HFFc6 (cell line): ENCODE results near the gene LCE2A. TPM values are rescaled to one million over a fixed set of nuclear protein-coding genes. Genes with fewer than 3 reads are reported as not detected.
"Not testable (repeated sequence)": the region's sequence is repeated elsewhere in the genome, so short reads cannot be mapped to it uniquely, and the experiment has no call there.

ENCODE experiments used
- DNase-seq: peaks from one replicate; pipeline ENCODE4 v3.0.0-alpha.2; 2018
- H3K27ac Mint-ChIP-seq: 2 replicates; pipeline ENCODE4 v1.8.0; 2020; ENCODE audit warnings: mild to moderate bottlenecking, mixed read lengths
- H3K27me3 Mint-ChIP-seq: 2 replicates; pipeline ENCODE4 v1.8.0; 2021; ENCODE audit warnings: mild to moderate bottlenecking, moderate library complexity, mixed read lengths; ENCODE audit not compliant: insufficient read depth
- H3K36me3 Mint-ChIP-seq: 2 replicates; pipeline ENCODE4 v1.8.0; 2021; ENCODE audit warnings: low read depth, mixed read lengths
- H3K4me1 Mint-ChIP-seq: 2 replicates; pipeline ENCODE4 v1.8.0; 2020; ENCODE audit warnings: low read depth, mixed read lengths
- H3K4me3 Mint-ChIP-seq: 2 replicates; pipeline ENCODE4 v1.8.0; 2020; ENCODE audit warnings: mild to moderate bottlenecking, moderate library complexity, mixed read lengths
- H3K9me3 Mint-ChIP-seq: 2 replicates; pipeline ENCODE4 v1.8.0; 2020; ENCODE audit warnings: mild to moderate bottlenecking, mixed read lengths
- total RNA-seq, 6 experiments: library from RNA; stranded (reverse); fragmentation: NEBNext Ultra II Directional; extraction: Animal tissue kit (Norgen Biotek cat#: 25700); gene quantifications; 2 replicates in 1 of 6; 3 replicates in 5 of 6; pipeline ENCODE4 v1.2.3, GENCODE V29; 2021
- TF ChIP-seq, protein P1 (sequence below): fragments of 200-600 bp; sonication (generic); IDR thresholded peaks from 2 replicates; pipeline ENCODE4 v1.5.0; 2021; ENCODE audit warnings: antibody characterized with exemption, mild to moderate bottlenecking

LCE2A gene
- total RNA-seq, 6 experiments from 2014 or later = 2.1 to 21.0 (median 3.2) TPM

DNA sequence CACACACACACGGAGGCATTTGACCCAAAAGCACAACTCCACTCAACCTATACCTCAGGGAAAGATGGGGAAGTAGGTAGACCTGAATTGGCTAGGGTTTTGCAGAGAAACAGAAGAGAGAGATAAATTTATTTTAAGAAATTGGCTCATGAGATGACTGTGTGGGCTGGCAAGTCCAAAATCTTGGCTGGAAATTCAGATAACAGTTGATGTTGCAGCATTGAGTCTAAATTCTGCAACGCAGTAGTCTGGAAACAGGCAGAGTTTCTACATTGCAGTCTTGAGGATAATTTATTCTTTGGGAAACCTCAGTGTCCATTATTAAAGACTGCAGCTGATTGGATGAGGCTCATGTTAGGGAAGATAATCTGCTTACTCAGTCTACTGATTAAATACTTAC, 16.5 kb upstream of the LCE2A start:
- no peak overlapping the region for H3K27ac Mint-ChIP-seq
- peaks cover 10% of the 10 kb centered on the region for H3K9me3 Mint-ChIP-seq
- no peak overlapping the region for H3K4me3 Mint-ChIP-seq
- no peaks in the 10 kb centered on the region for H3K4me1 Mint-ChIP-seq
- H3K36me3 Mint-ChIP-seq = no peaks in the 10 kb centered on the region
- TF ChIP-seq, protein P1, sequence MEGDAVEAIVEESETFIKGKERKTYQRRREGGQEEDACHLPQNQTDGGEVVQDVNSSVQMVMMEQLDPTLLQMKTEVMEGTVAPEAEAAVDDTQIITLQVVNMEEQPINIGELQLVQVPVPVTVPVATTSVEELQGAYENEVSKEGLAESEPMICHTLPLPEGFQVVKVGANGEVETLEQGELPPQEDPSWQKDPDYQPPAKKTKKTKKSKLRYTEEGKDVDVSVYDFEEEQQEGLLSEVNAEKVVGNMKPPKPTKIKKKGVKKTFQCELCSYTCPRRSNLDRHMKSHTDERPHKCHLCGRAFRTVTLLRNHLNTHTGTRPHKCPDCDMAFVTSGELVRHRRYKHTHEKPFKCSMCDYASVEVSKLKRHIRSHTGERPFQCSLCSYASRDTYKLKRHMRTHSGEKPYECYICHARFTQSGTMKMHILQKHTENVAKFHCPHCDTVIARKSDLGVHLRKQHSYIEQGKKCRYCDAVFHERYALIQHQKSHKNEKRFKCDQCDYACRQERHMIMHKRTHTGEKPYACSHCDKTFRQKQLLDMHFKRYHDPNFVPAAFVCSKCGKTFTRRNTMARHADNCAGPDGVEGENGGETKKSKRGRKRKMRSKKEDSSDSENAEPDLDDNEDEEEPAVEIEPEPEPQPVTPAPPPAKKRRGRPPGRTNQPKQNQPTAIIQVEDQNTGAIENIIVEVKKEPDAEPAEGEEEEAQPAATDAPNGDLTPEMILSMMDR = no peak
- peaks cover 3% of the 10 kb centered on the region for H3K27me3 Mint-ChIP-seq
- DNase-seq = no peak

DNA sequence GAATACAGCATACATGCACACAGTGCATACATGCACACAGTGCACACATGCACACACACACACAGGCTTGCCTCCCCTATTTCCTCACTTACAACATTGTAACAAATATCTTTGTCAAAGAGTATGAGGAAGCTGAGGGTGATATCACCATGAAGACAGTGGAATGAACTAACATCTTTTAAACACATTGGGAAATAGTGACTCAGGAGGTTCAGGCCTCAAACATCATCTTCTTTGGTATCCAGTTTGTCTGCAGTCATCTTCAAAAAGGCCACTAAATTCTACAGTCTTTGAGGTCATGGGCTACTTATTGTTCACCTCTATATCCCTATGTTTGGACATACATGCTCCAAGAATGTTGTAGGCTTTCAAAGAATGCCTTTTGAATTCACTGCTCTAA, 14.3 kb upstream of the LCE2A start:
- Mint-ChIP-seq H3K27ac (no peak overlapping the region), H3K9me3 (peaks cover 11% of the 10 kb centered on the region), H3K4me1 (no peaks in the 10 kb centered on the region), H3K27me3 (peaks cover 4% of the 10 kb centered on the region), H3K36me3 (no peaks in the 10 kb centered on the region), H3K4me3 (no peak overlapping the region)
- no peak for DNase-seq
- TF ChIP-seq, protein P1 = no peak

DNA sequence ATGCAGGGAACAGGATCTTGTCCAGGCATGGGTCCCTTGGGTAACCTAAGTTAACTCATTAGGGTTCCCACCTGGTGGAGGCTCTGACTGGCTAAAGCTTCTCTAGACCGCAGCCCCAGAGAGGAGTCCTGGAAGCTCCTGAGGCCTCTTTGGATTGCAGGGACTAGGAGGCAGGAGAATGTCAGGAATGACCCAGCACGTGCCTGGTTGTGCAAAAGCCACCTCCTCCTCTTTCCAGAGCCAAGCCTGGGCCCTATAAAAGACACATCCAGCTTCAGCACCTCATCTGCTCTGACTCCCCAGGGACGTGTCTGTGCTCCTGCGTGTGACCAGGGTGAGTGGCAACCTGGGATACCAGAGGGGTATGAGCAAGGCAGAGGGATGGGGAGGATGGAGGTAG, 12.3 kb upstream of the LCE2A start, which contains the start of gene LCE2B:
LCE2B (plus strand) TSS at position 301 of the 400 bp plus-strand sequence. CDS start 721 bp downstream, outside the sequence.
- H3K27ac Mint-ChIP-seq, H3K4me3 Mint-ChIP-seq, H3K36me3 Mint-ChIP-seq, H3K27me3 Mint-ChIP-seq, DNase-seq, H3K4me1 Mint-ChIP-seq: not testable (repeated sequence)
- H3K9me3 Mint-ChIP-seq = peaks cover 18% of the 10 kb centered on the region

DNA sequence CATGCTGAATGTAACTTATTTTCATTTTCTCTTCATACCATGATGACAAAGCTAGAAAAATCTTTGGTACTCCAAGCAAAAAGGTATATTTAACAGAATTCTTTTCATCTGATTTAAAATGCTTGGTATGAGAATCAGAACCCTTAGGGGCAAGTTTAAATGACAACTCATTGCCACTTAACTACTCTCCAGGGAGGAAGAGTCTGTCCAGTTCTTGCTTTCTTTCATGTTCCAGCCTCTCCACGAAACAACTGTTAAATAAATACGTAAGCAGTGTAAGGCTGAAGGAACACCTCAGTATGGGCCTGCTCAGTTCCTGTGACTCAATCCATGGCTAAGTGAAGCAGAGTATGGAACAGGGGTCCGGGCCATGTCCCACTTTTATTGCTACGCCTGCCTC, 1.6 kb downstream of the LCE2A start:
- Mint-ChIP-seq H3K27me3 (no peaks in the 10 kb centered on the region), H3K27ac (peak overlapping the region; percentile 87; the same call in 1 of the 2 replicates), H3K4me1 (peaks cover 13% of the 10 kb centered on the region; the same call in 1 of the 2 replicates), H3K9me3 (peaks cover 8% of the 10 kb centered on the region), H3K36me3 (peaks cover 5% of the 10 kb centered on the region; the same call in 1 of the 2 replicates), H3K4me3 (peak overlapping the region; percentile 68; the same call in 1 of the 2 replicates)
- peak; percentile 48 for DNase-seq
- TF ChIP-seq, protein P1 = no peak

DNA sequence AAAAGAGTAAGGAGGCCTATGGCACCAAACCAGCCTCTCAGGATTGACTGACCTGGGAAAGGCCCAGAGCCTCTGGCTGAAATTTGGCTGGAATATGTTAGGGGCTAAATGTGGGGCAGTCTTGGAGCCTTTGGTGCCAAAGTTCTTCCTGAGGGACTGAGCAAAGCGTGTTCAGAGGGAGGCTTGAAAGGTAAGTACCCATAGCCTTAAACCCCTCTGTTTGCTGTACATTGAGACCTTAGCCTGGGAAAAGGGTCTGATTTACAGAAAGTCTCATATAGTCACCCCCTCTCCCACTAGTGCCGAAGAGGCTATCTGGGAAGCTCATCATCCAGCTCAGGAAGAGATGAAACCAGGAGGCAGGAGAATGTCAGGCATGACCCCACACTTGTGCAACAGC, 9.7 kb downstream of the LCE2A start, which contains the start of gene LCE4A:
LCE4A (plus strand) TSS at position 301 of the 400 bp plus-strand sequence. CDS start 916 bp downstream, outside the sequence.
- no peaks in the 10 kb centered on the region for H3K36me3 Mint-ChIP-seq
- peaks cover 21% of the 10 kb centered on the region for H3K9me3 Mint-ChIP-seq
- H3K27me3 Mint-ChIP-seq = peaks cover 4% of the 10 kb centered on the region; the same call in 1 of the 2 replicates
- DNase-seq = no peak
- no peak within 1 kb of the TSS for H3K27ac Mint-ChIP-seq
- no peak within 1 kb of the TSS for H3K4me3 Mint-ChIP-seq
- no peaks in the 10 kb centered on the region for H3K4me1 Mint-ChIP-seq
- TF ChIP-seq, protein P1 = no peak

DNA sequence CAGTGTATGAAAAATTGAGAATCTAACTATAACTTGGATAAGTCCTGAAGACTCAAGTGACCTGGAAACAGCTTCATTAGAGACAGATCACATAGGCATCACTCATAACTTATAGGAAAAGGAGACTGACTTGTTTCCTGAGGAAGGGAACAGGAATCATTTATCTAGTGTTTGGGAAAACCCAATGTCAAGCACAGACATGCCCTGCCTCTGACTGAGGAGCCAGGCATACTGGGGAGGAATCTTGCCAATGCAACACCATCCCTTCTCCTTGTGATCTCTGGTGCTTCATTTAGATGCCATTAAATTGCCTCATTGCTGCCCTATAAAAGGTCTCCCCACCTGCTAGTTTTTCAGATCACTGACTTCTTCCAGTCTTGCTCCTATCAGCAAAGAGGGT, 20.1 kb downstream of the LCE2A start:
- no peaks in the 10 kb centered on the region for H3K4me1 Mint-ChIP-seq
- H3K36me3 Mint-ChIP-seq = no peaks in the 10 kb centered on the region
- H3K4me3 Mint-ChIP-seq = no peak overlapping the region
- no peak overlapping the region for H3K27ac Mint-ChIP-seq
- H3K27me3 Mint-ChIP-seq = peaks cover 7% of the 10 kb centered on the region
- no peak for DNase-seq
- peaks cover 30% of the 10 kb centered on the region for H3K9me3 Mint-ChIP-seq
- TF ChIP-seq, protein P1 = no peak
